HG03571 (cell line): ENCODE results near the gene ZNF592.
A peak's percentile ranks its signal among the peaks of the same experiment; 100 is the strongest.
"Not testable (repeated sequence)": the region's sequence is repeated elsewhere in the genome, so short reads cannot be mapped to it uniquely, and the experiment has no call there.

Source experiments
- ATAC-seq: cut with Tn5 transposase; IDR thresholded peaks from one replicate; pipeline ENCODE4 v1.9.1; 2021; ENCODE audit not compliant: unreplicated experiment

The ZNF592 gene

DNA sequence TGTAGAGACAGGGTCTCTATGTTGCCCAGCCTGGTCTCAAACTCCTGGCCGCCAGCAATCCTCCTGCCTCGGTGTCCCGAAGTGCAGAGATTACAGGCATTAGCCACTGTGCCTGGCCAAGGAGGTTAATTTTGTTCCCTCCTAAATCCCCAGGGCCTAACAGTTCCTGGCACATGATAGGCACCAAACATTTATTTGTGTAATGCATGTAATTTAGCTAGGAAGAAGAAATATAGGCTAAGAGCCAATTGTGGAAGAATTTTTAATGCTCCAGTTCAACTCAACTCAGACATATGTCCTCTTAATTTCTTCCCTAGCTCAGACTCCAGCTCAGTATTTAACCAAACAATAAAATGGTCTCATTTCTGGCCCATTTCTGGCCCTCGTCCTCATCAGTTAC lies 7.7 kb upstream of the ZNF592 start:
- ATAC-seq: no peak

DNA sequence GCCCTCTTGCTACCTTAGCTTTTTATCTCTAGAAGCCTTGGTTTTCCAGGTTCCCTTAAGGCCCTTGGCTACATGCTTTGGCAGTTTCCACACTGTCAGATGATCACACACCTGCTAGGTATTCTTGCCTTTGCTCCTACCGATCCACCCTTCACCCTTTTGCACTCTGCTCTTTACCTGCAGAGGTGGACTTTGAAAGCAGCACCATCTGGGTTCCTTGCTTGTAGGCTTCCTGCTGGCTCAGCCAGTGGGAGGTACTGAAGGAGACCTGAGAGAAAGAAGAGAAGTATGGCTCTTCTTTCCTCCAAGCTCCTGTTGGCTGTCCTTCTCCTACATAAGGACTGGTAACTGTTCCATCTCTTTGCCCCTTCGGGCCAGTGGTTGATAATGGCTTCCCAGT lies 7.3 kb upstream of the ZNF592 start:
- ATAC-seq: no peak

DNA sequence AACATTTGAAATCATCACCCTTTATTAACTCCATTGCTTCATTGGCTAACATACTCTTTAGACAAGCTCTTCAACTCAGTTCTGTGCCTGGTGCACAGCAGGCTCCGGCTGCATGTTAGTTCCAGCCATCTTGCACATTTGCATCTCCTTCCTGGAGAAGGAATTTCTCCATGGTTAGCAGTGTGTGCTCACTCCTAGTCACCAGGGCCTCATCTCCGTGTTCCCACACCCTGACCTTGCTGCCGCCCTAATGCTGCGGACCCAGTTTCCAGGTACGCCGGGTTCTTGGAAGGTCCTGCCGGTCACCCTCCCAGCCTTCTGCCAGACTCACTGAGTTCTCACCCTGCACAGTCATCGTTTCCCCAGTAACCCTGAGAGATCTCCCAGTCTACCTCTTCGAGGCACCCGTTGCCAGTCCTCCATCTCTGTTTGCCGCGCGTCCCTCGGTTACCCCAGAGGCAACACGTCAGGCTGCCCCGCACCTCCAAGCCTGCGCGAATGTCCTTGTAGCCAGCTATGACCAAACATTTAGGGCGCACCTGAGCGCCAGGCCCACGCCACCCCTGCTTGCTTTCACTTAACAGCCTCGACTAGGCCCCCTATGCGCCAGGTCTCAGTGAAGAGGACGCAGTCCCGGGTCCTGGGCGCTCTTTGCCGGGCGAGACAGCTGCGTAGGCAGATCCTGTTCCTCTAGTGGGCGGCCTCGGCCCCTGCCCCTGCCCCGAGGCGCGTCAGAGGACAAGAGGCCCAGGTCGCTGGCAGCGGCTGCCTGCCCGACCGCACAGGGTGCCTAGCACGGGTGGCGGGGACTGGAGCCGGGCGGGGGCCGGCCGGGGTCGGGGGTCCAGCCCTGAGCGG lies 747 bp upstream of the ZNF592 start:
- peak; percentile 42 for ATAC-seq

DNA sequence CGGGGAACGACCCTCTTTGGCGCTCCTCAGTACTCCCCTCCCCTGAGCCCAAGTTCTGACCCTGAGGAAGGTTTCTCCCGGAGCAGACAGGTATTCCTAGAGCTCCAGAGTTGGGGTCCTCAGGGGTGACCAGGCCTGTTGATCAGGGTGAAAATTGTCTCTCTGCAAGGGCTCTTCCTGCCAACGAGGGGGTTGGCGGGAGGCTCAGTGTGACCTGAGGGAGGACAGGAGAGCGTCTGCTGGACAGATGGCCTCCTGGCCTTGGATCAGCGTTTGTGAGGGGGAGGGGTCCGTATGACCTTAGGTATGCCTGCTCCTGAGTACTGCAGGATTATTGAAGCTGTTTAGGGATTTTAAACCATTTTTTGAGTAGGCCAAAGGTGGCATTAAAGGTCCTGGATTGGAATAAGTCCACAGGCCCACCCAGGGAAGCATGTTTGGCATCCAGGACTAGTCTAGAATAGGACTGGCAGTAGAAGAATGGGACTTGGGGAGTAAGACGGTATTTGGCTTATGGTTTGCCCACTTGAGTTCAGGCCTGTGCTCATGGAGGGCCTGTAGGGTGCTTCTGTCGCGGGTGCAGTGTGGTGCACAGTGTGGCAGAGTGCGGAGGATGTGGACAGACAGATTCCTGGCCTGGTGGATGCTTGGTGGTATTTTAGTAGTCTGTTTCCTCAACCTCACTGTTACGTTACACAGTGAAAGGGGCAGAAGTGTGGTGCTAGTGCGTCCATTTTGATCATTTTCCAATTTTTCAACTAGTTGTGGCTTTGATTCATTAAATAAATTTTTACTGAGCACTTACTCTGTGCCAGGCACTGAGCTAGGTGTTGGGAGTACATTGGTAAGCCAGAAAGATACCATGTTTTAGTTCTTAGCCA lies 959 bp downstream of the ZNF592 start:
- peak; percentile 11 for ATAC-seq

DNA sequence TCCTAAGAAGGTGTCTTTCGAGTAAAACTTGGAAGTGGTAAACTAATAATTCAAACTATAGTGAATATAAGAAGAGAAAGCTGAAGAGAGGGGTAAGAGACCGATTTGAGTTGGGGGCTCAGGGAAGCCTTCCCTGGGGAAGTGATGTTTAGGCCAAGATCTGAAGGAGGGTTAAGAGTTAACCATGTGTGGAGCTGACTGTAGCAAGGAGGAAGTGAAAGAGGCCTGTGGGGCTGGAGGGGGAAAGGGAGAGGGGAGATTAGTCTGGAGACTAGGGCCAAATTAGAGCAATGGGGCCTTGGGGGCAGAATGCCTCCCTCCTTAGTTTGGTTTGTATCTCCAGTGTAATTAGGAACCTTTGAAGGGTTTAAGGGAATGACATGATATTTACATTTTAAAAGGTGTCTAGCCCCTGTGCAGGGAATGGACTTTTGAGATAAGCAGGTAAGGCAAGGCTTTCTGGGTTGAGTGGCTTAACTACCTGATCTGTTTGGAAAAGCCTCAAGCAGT lies 2.2 kb downstream of the ZNF592 start:
- peak; percentile 29 for ATAC-seq

DNA sequence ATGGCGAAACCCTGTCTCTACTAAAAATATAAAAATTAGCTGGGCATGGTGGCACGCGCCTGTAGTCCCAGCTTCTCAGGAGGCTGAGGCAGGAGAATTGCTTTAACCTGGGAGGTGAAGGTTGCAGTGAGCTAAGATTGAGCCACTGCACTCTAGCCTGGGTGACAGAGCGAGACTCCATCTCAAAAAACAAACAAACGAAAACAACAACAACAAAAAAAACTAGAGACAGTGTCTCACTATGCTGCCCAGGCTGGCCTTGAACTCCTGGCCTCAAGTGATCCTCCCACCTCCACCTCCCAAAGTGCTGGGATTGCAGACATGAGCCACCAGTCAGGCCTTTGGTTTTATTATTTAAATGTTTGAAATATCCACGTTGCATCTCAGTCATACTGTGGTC lies 3.3 kb downstream of the ZNF592 start:
- ATAC-seq: not testable (repeated sequence)

DNA sequence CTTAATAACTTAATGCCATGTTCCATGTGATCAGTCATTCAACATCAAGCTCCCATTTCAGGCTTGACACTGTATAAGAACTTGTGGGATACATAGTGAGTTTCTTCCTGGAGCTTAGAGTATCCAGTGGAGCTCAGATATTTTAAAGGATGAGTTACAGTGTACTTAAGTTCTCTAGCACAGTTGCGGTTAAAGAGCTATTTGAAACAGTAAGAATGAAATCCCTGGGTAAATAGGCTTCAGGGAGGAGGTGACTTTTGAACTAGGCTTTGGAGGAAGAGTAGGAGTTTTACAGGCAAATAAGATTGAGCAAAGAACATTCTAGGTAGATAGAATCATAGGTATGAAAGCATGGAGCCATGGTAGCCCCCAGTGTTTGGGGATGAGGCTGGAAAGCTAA lies 3.8 kb downstream of the ZNF592 start:
- ATAC-seq: no peak

DNA sequence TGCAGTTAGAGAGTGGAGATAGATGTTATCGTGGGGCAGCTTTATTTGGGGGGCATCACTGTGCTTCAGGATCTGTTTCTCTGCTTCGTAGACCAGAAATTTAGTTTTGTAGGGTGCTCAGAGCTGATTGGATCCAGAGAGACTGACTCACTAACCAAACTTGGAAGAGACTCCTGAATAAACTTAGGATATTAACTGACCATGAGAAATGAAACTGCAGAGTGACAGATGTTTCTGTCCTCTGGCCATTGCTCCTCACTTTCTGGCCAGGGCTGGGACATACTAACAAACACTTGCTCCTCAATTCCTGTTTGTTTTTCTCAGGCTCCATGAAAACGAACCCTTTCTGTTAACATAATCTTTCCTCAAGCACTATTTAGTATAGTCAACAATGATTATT lies 4.3 kb downstream of the ZNF592 start:
- no peak for ATAC-seq

DNA sequence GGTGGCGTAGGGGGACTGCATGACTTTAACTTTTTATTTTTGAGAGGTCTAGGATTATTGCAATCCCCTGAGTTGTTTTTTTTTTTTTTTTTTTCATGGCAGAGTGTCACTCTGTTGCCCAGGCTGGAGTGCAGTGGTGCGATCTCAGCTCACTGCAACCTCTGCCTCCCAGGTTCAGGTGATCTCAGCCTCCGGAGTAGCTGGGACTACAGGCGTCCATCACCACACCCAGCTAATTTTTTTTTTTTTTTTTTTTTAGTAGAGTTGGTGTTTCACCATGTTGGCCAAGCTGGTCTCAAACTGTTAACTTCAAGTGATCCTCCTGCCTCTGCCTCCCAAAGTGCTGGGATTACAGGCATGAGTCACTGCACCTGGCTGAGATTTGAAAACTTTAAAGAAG lies 6.5 kb downstream of the ZNF592 start:
- ATAC-seq: not testable (repeated sequence)

DNA sequence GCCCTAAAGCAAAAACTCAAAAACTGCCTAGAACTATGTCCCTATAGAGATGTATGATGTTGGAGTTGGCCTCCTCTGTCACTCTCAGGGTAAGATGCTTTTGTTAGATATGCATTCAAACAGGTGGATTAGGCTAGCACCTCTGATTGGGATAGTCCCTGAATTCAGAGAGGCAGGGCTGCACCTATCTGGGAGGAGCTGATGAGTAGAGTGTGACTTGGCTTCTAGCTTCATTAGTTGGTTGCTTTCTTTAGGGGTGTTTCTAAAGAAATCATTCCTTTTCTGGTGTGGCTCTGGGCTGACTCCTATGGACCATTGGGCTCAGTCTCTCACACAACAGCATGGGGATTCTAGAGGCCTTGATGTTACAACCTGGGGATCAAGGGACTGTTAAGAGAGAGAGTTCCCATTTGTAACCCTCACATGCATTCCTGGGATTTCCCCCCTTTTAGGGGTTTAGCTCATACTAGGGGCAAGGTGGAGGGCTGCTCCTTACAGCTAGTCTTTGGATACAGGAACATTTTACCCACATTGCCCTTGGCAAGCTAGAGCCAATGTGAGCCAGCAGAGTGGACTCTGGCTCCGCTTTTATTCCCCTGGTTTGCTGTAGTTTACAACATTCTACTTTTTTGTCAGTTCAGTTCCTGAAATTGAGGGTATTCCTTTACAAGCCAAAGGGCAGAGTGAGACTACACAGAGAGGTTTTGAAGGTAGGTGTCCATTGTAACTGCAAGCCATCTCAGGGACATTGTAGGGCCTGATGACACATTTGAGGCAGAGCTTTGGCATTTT lies 7.5 kb downstream of the ZNF592 start:
- ATAC-seq: no peak

DNA sequence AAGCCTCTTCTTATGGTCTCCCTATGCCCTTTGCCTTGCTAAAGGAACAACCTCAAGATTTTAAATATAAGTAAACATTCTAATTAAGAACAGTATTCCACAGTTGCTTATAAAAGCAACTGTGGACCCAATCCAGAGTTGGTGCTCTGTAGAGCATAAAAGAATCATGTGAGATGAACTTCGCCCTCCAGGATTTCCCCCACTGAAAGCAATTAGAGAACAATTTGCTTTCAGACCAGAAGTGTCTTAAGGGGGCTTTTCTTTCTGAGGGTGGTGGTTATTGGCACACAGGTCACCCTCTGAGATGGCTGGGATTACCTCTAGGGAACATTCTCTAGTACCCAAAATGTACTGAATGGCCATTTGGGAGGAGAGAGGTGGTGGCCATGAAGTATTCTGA lies 10.6 kb downstream of the ZNF592 start:
- no peak for ATAC-seq

DNA sequence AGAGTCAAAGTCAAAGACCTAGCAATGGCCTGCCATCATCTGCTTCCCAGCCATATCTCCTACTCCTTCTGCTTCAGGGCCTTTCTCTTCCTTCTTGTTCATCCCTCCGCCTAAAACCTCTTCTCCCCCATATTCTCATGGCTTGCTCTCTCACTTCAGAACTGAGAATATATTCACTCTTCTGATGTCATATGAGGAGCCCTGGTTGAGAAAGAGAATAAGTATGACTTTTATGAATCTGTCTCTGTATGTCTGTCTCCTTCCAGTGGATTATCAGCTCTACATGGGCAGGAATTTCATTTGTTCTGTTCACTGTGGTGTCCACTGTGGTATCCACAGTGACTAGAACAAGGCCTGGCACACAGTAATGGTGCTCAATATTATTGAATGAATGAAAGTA lies 11.8 kb downstream of the ZNF592 start:
- no peak for ATAC-seq

DNA sequence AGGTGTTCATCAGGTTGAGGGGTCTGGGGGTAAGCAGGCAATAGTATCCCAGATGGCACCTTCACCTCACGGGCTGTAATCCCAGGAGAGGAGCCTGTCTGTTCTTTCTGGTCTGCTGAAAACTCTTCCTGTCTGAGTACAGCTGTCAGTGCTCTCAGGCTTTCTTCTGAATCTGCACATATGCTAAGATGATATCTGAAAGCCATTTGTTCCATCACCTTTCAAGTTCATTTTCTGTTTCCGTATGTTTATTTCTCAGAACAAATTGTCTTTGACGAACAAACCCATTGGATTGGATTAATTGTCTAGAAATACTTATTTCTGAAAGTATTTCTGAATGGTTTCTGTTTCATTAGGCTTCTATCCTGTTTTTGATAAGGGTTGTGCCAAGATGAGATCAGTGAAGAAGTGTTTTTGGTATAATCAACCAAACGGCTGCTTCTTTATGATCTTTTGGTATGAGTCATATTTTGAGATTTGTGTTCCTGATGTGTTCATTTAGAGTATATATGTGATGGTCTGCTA lies 13.3 kb downstream of the ZNF592 start:
- ATAC-seq: peak; percentile 48

DNA sequence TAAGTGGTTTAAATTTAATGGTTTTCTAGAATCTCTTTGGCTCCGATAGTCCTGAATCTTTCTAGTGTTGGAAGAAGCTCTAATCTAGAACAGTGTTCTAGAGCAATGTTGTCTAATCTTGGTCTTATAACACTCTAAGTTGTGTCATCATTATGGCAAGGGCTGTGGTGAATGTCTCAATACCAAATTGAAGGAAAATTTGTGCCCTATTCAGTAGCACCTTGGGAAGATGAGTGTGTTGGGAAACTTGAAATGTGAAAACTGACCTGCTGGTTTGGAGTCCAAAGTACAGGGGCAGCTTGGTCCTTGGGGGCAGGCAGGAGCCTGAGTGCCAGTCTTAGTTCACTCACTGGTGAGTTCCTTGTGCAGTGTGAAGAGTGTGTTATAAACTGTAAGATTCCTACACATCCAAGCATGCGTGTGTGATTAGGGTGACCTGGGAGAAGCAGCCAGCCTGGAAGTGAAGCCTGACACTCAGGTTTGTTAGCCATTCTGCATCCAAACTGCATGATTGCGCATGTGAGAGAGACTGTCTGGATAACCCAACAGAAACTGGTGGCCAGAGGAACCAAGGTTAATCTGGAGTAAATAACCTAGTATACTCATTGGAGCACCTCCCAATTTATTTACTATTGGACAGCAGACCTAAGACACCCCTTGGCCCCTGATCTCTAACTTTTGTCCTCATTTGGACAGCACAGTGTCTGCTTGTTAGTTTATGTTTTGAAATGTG lies 14.6 kb downstream of the ZNF592 start:
- no peak for ATAC-seq

DNA sequence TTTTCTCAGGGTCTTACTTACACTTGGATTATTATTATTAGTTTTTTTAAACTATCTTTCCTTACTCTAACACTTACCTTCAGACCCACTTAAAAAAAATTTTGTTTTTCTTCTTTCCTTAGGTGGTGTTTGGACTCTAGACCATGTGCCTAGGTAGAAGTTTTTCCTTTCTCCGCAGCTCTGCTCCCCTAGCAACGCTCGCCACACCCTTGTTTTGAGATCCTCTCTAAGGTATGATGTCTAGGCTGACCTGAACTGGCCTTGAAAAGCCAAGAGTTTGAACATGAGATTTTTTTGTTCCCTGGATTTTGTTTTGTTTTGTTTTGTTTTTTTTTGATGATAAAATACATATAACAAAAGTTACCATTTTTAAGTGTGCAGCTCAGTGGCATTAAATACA lies 16.2 kb downstream of the ZNF592 start:
- no peak for ATAC-seq

DNA sequence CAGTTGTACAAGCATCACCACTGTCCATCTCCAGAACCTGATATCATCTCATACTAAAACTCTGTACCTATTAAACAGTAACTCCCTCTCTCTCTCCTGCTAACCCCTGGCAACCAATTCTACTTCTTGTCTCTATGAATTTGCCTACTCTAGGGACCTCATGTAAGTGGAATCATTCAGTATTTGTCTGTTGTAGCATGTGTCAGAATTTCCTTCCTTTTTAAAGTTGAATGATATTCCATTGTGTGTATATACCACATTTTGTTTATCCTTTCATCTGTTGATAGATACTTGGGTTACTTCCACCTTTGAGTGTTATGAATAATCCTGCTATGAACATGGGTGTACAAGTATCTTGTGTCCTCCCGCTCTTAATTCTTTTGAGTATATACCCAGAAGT lies 16.6 kb downstream of the ZNF592 start:
- no peak for ATAC-seq

DNA sequence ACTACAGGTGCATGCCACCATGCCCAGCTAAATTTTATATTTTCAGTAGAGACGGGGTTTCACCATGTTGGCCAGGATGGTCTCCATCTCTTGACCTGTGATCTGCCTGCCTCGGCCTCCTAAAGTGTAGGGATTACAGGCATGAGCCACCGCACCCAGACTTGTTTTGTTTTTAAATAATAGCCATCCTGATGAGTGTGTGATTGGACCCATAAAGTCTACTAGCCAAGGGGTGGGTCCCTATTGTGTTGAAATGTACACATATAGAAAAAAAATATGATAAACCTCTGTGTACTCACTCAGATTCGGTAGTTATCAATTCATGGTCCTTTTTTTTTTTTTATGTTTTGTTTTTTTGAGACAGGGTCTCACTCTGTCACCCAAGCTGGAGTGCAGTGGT lies 17.3 kb downstream of the ZNF592 start:
- no peak for ATAC-seq

DNA sequence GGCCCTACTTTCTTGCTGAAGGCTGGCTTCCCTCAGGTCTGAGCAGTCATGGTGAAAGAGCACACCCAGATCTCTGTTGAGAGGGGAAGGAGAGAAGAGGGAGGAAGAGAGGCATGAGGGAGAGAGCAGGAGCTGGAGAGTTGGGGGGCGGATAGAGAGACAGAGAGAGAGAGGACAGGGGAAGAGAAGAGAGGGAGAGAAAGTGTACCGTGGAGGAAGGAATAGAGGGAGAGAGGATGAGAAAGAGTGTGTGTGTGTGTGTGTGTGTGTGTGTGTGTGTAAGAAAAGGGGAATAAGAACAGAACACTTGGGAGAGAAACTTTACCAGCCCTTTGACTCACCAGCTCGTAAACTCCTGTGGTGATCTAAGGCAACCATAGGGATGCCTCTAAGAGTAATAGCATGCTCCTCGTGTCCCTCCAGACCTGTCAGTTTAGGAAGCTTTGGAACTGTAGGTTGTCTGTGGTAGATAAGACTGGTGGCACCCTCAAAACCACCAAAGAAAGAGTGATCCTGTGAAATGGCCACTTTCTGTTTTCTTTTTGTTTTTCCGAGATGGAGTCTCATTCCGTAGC lies 18.2 kb downstream of the ZNF592 start:
- no peak for ATAC-seq

DNA sequence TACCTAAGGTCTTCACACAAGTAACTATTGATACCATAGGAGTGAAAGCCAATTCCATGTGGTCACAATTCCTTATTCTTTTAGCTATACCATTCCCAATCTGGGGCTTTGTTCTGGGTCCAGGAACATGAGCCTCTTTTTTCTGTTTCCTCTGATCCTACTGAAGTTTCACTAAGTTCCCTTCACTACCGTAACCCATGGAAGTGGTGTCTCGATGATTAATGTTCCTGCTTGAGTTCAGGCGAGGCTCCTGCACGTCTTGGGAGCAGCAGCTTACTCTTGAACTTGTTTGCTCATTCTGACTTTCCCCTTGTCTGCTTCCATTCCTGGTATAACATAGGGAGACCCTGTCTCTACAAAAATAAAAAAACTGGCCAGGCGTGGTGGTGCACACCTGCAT lies 23.6 kb downstream of the ZNF592 start:
- no peak for ATAC-seq

DNA sequence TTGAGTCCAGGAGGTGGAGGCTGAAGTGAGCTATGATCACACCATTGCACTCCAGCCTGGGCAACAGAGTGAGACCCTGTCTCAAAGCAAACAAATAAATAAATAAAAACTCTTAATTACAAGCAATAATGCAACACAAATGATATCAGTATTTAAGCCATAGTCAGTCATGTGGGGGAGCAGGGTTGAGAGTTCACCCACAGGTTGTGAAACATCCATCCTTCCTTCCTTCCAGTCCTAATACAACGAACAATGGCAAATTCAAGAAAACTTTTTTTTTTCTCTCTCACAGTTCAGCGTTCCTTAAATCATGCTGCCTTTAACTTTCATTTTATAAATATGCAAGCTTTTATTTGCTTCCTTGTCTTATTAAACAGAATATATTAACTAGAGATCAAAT lies 24.1 kb downstream of the ZNF592 start:
- ATAC-seq: no peak
